ENCODE results near the gene FAM216B. TPM values are rescaled to one million over a fixed set of nuclear protein-coding genes. Genes with fewer than 3 reads are reported as not detected.

The FAM216B gene
- total and polyA plus RNA-seq, 2 of the 13 experiments (the other 11 are each of a cell fraction or from before 2014, with no cell fraction given): not detected

DNA sequence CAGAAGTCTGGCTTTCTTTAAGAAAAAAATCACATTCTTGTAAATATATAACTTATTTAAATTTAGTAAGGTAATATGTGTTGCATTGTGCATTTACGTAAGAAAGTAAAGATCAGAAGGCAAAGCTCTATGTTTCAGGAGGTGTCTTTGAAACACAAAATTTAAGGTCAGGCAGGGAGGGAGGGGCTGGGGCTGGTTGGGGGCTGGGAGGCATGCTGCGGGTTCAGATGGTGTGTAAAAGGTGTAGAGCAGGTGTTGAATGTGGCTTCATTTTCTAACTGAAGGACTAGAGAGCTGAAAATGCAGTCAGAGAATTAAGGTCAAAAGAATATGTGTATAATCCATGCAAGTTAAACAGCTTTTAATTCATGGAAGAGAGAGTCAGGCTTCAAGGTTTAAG lies 14.3 kb downstream of the FAM216B start:
- FAIRE-seq: no peak
- no TSS peak for BruUV-seq (replicated peaks)
- no peaks in the 10 kb centered on the region; the same call in 1 of the 2 replicates for H4K20me1 ChIP-seq (ENCODE audit: insufficient read depth, low read length)
- intact Hi-C loops (cut with micrococcal nuclease; ENCODE audit: unreplicated experiment) (no loop called here), in situ Hi-C loops (cut with HindIII; ENCODE audit: extremely low pct_ligation_motif_present, low pct_unique_long_range_greater_than_20kb) (no loop called here)
- ATAC-seq: no peak
- POLR2A ChIA-PET: no interaction called here
- peaks cover 0 to 3% of the 10 kb centered on the region in 2 experiments; a peak in 3 of 5 replicates for H3K27me3 ChIP-seq (ENCODE audit: control insufficient read depth in 1 of 2, insufficient read depth in 2 of 2, low read length in 2 of 2)
- H3K4me1 ChIP-seq (ENCODE audit: insufficient read depth, low read length): no peaks in the 10 kb centered on the region
- no peak overlapping the region for H3K9ac ChIP-seq (ENCODE audit: insufficient read depth, low read depth, low read length)
- H3K4me2 ChIP-seq (ENCODE audit: low read depth, low read length): no peak overlapping the region
- no peak for DNase-seq (ENCODE audit: low spot score)
- no peaks in the 10 kb centered on the region for H3K9me3 ChIP-seq (ENCODE audit: low read length)
- H3K4me3 ChIP-seq (replicated peaks in 1 of 3; ENCODE audit: insufficient read depth in 1 of 3, low read depth in 2 of 3, low read length in 3 of 3): no peak overlapping the region
- WGBS (ENCODE audit: low lambda C conversion rate): 8% methylated on average over 2 of the region's 2 CpGs
- H3K79me2 ChIP-seq (ENCODE audit: insufficient read depth, low read length): no peaks in the 10 kb centered on the region
- no peak overlapping the region for H3K27ac ChIP-seq (ENCODE audit: extremely low read length, insufficient read depth, low read length)
- TF ChIP-seq SNRNP70 (IDR thresholded peaks at IDR 0.05; ENCODE audit: low read depth, low read length) (no peak), ZNF713 (CRISPR knock-in tag; IDR thresholded peaks at IDR 0.05) (no peak), ZBTB1 (CRISPR knock-in tag; IDR thresholded peaks at IDR 0.05; ENCODE audit: borderline replicate concordance) (no peak), ZNF430 (CRISPR knock-in tag; IDR thresholded peaks at IDR 0.05) (no peak), NPAS2 (CRISPR knock-in tag; IDR thresholded peaks at IDR 0.05; ENCODE audit: borderline replicate concordance) (no peak), ZNF547 (CRISPR knock-in tag; IDR thresholded peaks at IDR 0.05) (no peak), ZNF207 (IDR thresholded peaks at IDR 0.05; ENCODE audit: borderline replicate concordance) (no peak), EED (CRISPR knock-in tag; IDR thresholded peaks at IDR 0.05) (no peak)
- TF ChIP-seq, protein P1, sequence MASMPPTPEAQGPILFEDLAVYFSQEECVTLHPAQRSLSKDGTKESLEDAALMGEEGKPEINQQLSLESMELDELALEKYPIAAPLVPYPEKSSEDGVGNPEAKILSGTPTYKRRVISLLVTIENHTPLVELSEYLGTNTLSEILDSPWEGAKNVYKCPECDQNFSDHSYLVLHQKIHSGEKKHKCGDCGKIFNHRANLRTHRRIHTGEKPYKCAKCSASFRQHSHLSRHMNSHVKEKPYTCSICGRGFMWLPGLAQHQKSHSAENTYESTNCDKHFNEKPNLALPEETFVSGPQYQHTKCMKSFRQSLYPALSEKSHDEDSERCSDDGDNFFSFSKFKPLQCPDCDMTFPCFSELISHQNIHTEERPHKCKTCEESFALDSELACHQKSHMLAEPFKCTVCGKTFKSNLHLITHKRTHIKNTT (CRISPR knock-in tag; IDR thresholded peaks at IDR 0.05): no peak
- TF ChIP-seq, protein P2, sequence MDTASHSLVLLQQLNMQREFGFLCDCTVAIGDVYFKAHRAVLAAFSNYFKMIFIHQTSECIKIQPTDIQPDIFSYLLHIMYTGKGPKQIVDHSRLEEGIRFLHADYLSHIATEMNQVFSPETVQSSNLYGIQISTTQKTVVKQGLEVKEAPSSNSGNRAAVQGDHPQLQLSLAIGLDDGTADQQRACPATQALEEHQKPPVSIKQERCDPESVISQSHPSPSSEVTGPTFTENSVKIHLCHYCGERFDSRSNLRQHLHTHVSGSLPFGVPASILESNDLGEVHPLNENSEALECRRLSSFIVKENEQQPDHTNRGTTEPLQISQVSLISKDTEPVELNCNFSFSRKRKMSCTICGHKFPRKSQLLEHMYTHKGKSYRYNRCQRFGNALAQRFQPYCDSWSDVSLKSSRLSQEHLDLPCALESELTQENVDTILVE (CRISPR knock-in tag; IDR thresholded peaks at IDR 0.05): no peak
- TF ChIP-seq, protein P3, sequence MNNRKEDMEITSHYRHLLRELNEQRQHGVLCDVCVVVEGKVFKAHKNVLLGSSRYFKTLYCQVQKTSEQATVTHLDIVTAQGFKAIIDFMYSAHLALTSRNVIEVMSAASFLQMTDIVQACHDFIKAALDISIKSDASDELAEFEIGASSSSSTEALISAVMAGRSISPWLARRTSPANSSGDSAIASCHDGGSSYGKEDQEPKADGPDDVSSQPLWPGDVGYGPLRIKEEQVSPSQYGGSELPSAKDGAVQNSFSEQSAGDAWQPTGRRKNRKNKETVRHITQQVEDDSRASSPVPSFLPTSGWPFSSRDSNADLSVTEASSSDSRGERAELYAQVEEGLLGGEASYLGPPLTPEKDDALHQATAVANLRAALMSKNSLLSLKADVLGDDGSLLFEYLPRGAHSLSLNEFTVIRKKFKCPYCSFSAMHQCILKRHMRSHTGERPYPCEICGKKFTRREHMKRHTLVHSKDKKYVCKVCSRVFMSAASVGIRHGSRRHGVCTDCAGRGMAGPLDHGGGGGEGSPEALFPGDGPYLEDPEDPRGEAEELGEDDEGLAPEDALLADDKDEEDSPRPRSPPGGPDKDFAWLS (CRISPR knock-in tag; IDR thresholded peaks at IDR 0.05; ENCODE audit: borderline replicate concordance): no peak
- no peaks in the 10 kb centered on the region for H3K36me3 ChIP-seq (replicated peaks in 1 of 2; ENCODE audit: control insufficient read depth in 1 of 2, insufficient read depth in 2 of 2, low read length in 2 of 2)
- CTCF ChIA-PET (ENCODE audit: low intra/inter-chr PET ratio, low total read pairs): no interaction called here
- H2AFZ ChIP-seq (ENCODE audit: low read length): no peak overlapping the region

Data from HepG2 (cell line).